HEK293T (cell line): ENCODE data around the gene ESRP2.

Source experiments
- FOXM1 ChIP-seq: fragments of 450-650 bp; IDR thresholded peaks from 2 replicates; pipeline ENCODE4 v1.6.1; 2017; ENCODE audit warnings: mild to moderate bottlenecking, borderline replicate concordance
- L3MBTL2 ChIP-seq: fragments of 450-650 bp; conservative IDR thresholded peaks from 2 replicates; pipeline ENCODE4 v1.6.1; 2016; ENCODE audit warnings: mild to moderate bottlenecking
- TARDBP ChIP-seq: fragments of 450-650 bp; IDR thresholded peaks from 2 replicates; pipeline ENCODE4 v1.6.1; 2016
- ZNF384 ChIP-seq: fragments of 450-650 bp; IDR thresholded peaks from 2 replicates; pipeline ENCODE4 v1.6.1; 2016

DNA sequence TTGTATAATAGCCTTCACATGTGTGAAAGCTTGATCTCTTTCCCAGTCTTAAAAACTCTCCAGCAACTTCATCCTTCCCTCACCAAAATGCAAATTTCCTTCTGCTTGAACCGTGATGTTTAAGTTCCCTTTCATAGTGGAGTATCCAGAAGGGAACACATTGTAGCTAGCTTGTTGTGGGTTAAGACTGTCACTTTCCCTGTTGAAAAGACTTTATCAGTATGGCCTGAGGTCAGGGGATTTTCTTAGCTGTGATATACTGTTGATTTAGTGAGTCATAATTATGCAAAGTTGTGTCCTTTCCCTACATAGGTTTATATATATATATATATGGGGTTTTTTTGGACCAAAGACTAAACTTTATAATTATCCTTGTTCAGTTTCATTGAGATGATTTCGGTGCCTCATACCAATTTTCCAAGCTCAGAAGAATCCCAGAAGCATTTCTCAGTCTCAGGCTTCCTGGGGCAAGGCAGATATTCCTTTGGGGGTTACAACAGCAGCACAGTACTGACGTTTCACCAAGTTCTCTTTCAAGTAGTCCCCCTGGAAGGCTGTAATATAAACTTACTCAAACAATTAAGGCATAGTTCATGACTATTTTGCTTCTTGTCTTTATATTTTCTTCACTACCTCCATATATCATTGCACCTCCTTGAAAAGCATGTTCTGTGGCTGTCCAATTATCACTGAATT is 35.7 kb downstream of the ESRP2 start:
- no peak for TF ChIP-seq ZNF384
- TF ChIP-seq FOXM1, result no peak
- TF ChIP-seq L3MBTL2, result no peak
- no peak for TF ChIP-seq TARDBP
